ENCODE results near the gene MMP11. TPM values are rescaled to one million over a fixed set of nuclear protein-coding genes. Genes with fewer than 3 reads are reported as not detected.

Gene MMP11
- total RNA-seq, 5 donors from 2014 or later (not counting 1 experiment from before 2014, with no cell fraction given): 1.6 to 5.3 (median 2.5) TPM

- ATAC-seq (replicated peaks in 1 of 4) (no peak), DNase-seq (no peak)
- Histone ChIP-seq H3K4me1 (ENCODE audit: control insufficient read depth in 1 of 2, extremely low read depth in 1 of 2, insufficient read depth in 2 of 2, low read length in 2 of 2) (peaks cover 0 to under 1% of the 10 kb centered on the region in 2 experiments), H3K36me3 (ENCODE audit: control insufficient read depth in 2 of 2, extremely low read depth in 1 of 2, insufficient read depth in 1 of 2, low read length in 1 of 2) (no peaks in the 10 kb centered on the region), H3K27me3 (replicated peaks in 1 of 2; ENCODE audit: control insufficient read depth in 2 of 2, extremely low read depth in 1 of 2, insufficient read depth in 2 of 2, low read length in 1 of 2) (no peaks in the 10 kb centered on the region), H3K9me3 (no peaks in the 10 kb centered on the region), H3K4me3 (ENCODE audit: control insufficient read depth in 1 of 2, extremely low read depth in 1 of 2, low read length in 1 of 2) (no peak overlapping the region), H3K27ac (ENCODE audit: low read length) (no peak overlapping the region)
- ChIA-PET CTCF (interaction anchor here in 1 of 2 donors (0.7 kb wide), 2 partner anchors 10 to 247 kb away, joined by 3 to 5 read pairs; no protein-coding TSS in a partner anchor), POLR2A (interaction anchor here in 1 of 2 donors (0.7 kb wide), 1 partner anchor 15 kb away, joined by 10 read pairs; no protein-coding TSS in a partner anchor)
- Mint-ChIP-seq H3K27me3 (no peaks in the 10 kb centered on the region), H3K27ac (no peak overlapping the region), H3K36me3 (no peaks in the 10 kb centered on the region), H3K4me1 (peaks cover 0 to 10% (median 0%) of the 10 kb centered on the region in 3 donors), H3K4me3 (no peak overlapping the region), H3K9me3 (no peaks in the 10 kb centered on the region)
- 45% methylated on average over 3 of the region's 4 CpGs for WGBS (ENCODE audit: insufficient coverage)
Measured at GRCh38 chr22:23756891-23757290, 15.8 kb upstream of the MMP11 start.

GRCh38 chr22:23759566-23759965 is 13.1 kb upstream of the MMP11 start:
- POLR2A ChIA-PET: no interaction called here

GRCh38 chr22:23760056-23760455 is 12.6 kb upstream of the MMP11 start:
- ChIA-PET CTCF (no interaction called here), POLR2A (interaction anchor here in 1 of 2 donors (0.7 kb wide), 1 partner anchor 114 kb away, joined by 6 read pairs; no protein-coding TSS in a partner anchor)
- H3K4me1 ChIP-seq (ENCODE audit: control insufficient read depth in 1 of 2, extremely low read depth in 1 of 2, insufficient read depth in 2 of 2, low read length in 2 of 2): peaks cover 11 to 27% of the 10 kb centered on the region in 2 experiments
- H3K4me3 ChIP-seq (ENCODE audit: control insufficient read depth in 1 of 2, extremely low read depth in 1 of 2, low read length in 1 of 2): no peak overlapping the region
- Mint-ChIP-seq H3K27me3 (no peaks in the 10 kb centered on the region), H3K4me1 (peaks cover 18 to 31% (median 23%) of the 10 kb centered on the region in 3 donors), H3K4me3 (no peak overlapping the region), H3K36me3 (no peaks in the 10 kb centered on the region), H3K9me3 (no peaks in the 10 kb centered on the region), H3K27ac (no peak overlapping the region)
- DNase-seq (no peak), ATAC-seq (replicated peaks in 1 of 4) (no peak)
- H3K27ac ChIP-seq (ENCODE audit: low read length): no peak overlapping the region
- H3K36me3 ChIP-seq (ENCODE audit: control insufficient read depth in 2 of 2, extremely low read depth in 1 of 2, insufficient read depth in 1 of 2, low read length in 1 of 2): peaks cover 2 to 3% of the 10 kb centered on the region in 2 donors
- H3K27me3 ChIP-seq (replicated peaks in 1 of 2; ENCODE audit: control insufficient read depth in 2 of 2, extremely low read depth in 1 of 2, insufficient read depth in 2 of 2, low read length in 1 of 2): no peaks in the 10 kb centered on the region
- WGBS (ENCODE audit: insufficient coverage): 78% methylated on average over 3 of the region's 6 CpGs
- no peaks in the 10 kb centered on the region for H3K9me3 ChIP-seq

More at GRCh38 chr22:23759566-23759965, 13.1 kb upstream of the MMP11 start:
- Histone ChIP-seq H3K36me3 (ENCODE audit: control insufficient read depth in 2 of 2, extremely low read depth in 1 of 2, insufficient read depth in 1 of 2, low read length in 1 of 2) (peaks cover 0 to 3% of the 10 kb centered on the region in 2 donors), H3K27ac (ENCODE audit: low read length) (no peak overlapping the region), H3K9me3 (no peaks in the 10 kb centered on the region), H3K27me3 (replicated peaks in 1 of 2; ENCODE audit: control insufficient read depth in 2 of 2, extremely low read depth in 1 of 2, insufficient read depth in 2 of 2, low read length in 1 of 2) (no peaks in the 10 kb centered on the region), H3K4me3 (ENCODE audit: control insufficient read depth in 1 of 2, extremely low read depth in 1 of 2, low read length in 1 of 2) (no peak overlapping the region), H3K4me1 (ENCODE audit: control insufficient read depth in 1 of 2, extremely low read depth in 1 of 2, insufficient read depth in 2 of 2, low read length in 2 of 2) (peaks cover 11 to 22% of the 10 kb centered on the region in 2 experiments)
- no peak overlapping the region for H3K27ac Mint-ChIP-seq
- CTCF ChIA-PET: no interaction called here
- no peaks in the 10 kb centered on the region for H3K36me3 Mint-ChIP-seq
- peaks cover 16 to 27% (median 19%) of the 10 kb centered on the region in 3 donors for H3K4me1 Mint-ChIP-seq
- WGBS (ENCODE audit: insufficient coverage): 98% methylated on average over 4 of the region's 4 CpGs
- DNase-seq (no peak), ATAC-seq (replicated peaks in 1 of 4) (no peak)
- no peaks in the 10 kb centered on the region for H3K9me3 Mint-ChIP-seq
- H3K27me3 Mint-ChIP-seq: no peaks in the 10 kb centered on the region
- no peak overlapping the region for H3K4me3 Mint-ChIP-seq

- Mint-ChIP-seq H3K36me3 (no peaks in the 10 kb centered on the region), H3K27me3 (no peaks in the 10 kb centered on the region), H3K4me1 (peaks cover 28 to 48% (median 41%) of the 10 kb centered on the region in 3 donors), H3K4me3 (peak within 1 kb of the TSS; percentile 64 to 84 (median 71)), H3K9me3 (no peaks in the 10 kb centered on the region), H3K27ac (peak within 1 kb of the TSS; percentile 80 to 90)
- H3K27ac ChIP-seq (ENCODE audit: low read length): peak within 1 kb of the TSS; percentile 10
- peak in 5 of 35 experiments; percentile 8 to 32 (median 14) for DNase-seq
- no peaks in the 10 kb centered on the region for H3K9me3 ChIP-seq
- CTCF ChIA-PET: interaction anchor here in 1 of 2 donors (0.5 to 0.7 kb wide), 2 partner anchors 88 to 155 kb away, joined by 3 read pairs; no protein-coding TSS in a partner anchor
- POLR2A ChIA-PET: no interaction called here
- no peaks in the 10 kb centered on the region for H3K27me3 ChIP-seq (replicated peaks in 1 of 2; ENCODE audit: control insufficient read depth in 2 of 2, extremely low read depth in 1 of 2, insufficient read depth in 2 of 2, low read length in 1 of 2)
- H3K4me1 ChIP-seq (ENCODE audit: control insufficient read depth in 1 of 2, extremely low read depth in 1 of 2, insufficient read depth in 2 of 2, low read length in 2 of 2): peaks cover 15 to 51% of the 10 kb centered on the region in 2 experiments
- peak; percentile 23 to 51 (median 46) for ATAC-seq (replicated peaks in 1 of 4)
- peaks cover 2 to 3% of the 10 kb centered on the region in 2 donors for H3K36me3 ChIP-seq (ENCODE audit: control insufficient read depth in 2 of 2, extremely low read depth in 1 of 2, insufficient read depth in 1 of 2, low read length in 1 of 2)
- peak within 1 kb of the TSS; percentile 43 to 44 for H3K4me3 ChIP-seq (ENCODE audit: control insufficient read depth in 1 of 2, extremely low read depth in 1 of 2, low read length in 1 of 2)
- WGBS (ENCODE audit: insufficient coverage): 32% methylated on average over 15 of the region's 23 CpGs
Measured at GRCh38 chr22:23762842-23763578, 9.6 kb upstream of the MMP11 start, which contains the start of gene C22orf15. Gene C22orf15 (plus strand): TSS chr22:23762990. CDS start chr22:23763307, 317 bp downstream.

- ChIA-PET POLR2A (no interaction called here), CTCF (interaction anchor here in 1 of 2 donors (0.5 kb wide), 1 partner anchor 155 kb away, joined by 3 read pairs; no protein-coding TSS in a partner anchor)
- no peaks in the 10 kb centered on the region for H3K36me3 Mint-ChIP-seq
Measured at GRCh38 chr22:23763579-23763945, 9.1 kb upstream of the MMP11 start.

GRCh38 chr22:23763954-23764353 is 8.7 kb upstream of the MMP11 start:
- peak overlapping the region; percentile 63 to 90 for H3K27ac Mint-ChIP-seq
- H3K4me3 ChIP-seq (ENCODE audit: control insufficient read depth in 1 of 2, extremely low read depth in 1 of 2, low read length in 1 of 2): peak overlapping the region; percentile 43 to 44
- POLR2A ChIA-PET: no interaction called here

More at GRCh38 chr22:23763579-23763945, 9.1 kb upstream of the MMP11 start:
- H3K4me3 Mint-ChIP-seq: peak overlapping the region; percentile 64 to 84 (median 71)
- DNase-seq (peak in 19 of 35 experiments; percentile 28 to 64 (median 44)), ATAC-seq (replicated peaks in 1 of 4) (peak; percentile 52 to 67 (median 62))
- H3K4me1 Mint-ChIP-seq: peaks cover 28 to 49% (median 42%) of the 10 kb centered on the region in 3 donors
- no peaks in the 10 kb centered on the region for H3K27me3 Mint-ChIP-seq
- H3K27ac Mint-ChIP-seq: peak overlapping the region; percentile 63 to 90
- WGBS (ENCODE audit: insufficient coverage): 19% methylated on average over 15 of the region's 17 CpGs
- Histone ChIP-seq H3K9me3 (no peaks in the 10 kb centered on the region), H3K27ac (ENCODE audit: low read length) (no peak overlapping the region), H3K4me1 (ENCODE audit: control insufficient read depth in 1 of 2, extremely low read depth in 1 of 2, insufficient read depth in 2 of 2, low read length in 2 of 2) (peaks cover 18 to 57% of the 10 kb centered on the region in 2 experiments), H3K27me3 (replicated peaks in 1 of 2; ENCODE audit: control insufficient read depth in 2 of 2, extremely low read depth in 1 of 2, insufficient read depth in 2 of 2, low read length in 1 of 2) (no peaks in the 10 kb centered on the region), H3K36me3 (ENCODE audit: control insufficient read depth in 2 of 2, extremely low read depth in 1 of 2, insufficient read depth in 1 of 2, low read length in 1 of 2) (peaks cover 2 to 3% of the 10 kb centered on the region in 2 donors), H3K4me3 (ENCODE audit: control insufficient read depth in 1 of 2, extremely low read depth in 1 of 2, low read length in 1 of 2) (peak overlapping the region; percentile 43 to 44)
- H3K9me3 Mint-ChIP-seq: no peaks in the 10 kb centered on the region

More at GRCh38 chr22:23763954-23764353, 8.7 kb upstream of the MMP11 start:
- H3K9me3 Mint-ChIP-seq: no peaks in the 10 kb centered on the region
- peak overlapping the region; percentile 64 to 84 (median 71) for H3K4me3 Mint-ChIP-seq
- peaks cover 2 to 3% of the 10 kb centered on the region in 2 donors for H3K36me3 ChIP-seq (ENCODE audit: control insufficient read depth in 2 of 2, extremely low read depth in 1 of 2, insufficient read depth in 1 of 2, low read length in 1 of 2)
- no peak for ATAC-seq (replicated peaks in 1 of 4)
- no peak for DNase-seq
- H3K9me3 ChIP-seq: no peaks in the 10 kb centered on the region
- no peaks in the 10 kb centered on the region for H3K36me3 Mint-ChIP-seq
- H3K4me1 Mint-ChIP-seq: peaks cover 28 to 49% (median 42%) of the 10 kb centered on the region in 3 donors
- peaks cover 18 to 59% of the 10 kb centered on the region in 2 experiments for H3K4me1 ChIP-seq (ENCODE audit: control insufficient read depth in 1 of 2, extremely low read depth in 1 of 2, insufficient read depth in 2 of 2, low read length in 2 of 2)
- no peak overlapping the region for H3K27ac ChIP-seq (ENCODE audit: low read length)
- 66% methylated on average over 3 of the region's 7 CpGs for WGBS (ENCODE audit: insufficient coverage)
- CTCF ChIA-PET: no interaction called here
- H3K27me3 Mint-ChIP-seq: no peaks in the 10 kb centered on the region
- peaks cover 0 to 1% of the 10 kb centered on the region in 2 experiments for H3K27me3 ChIP-seq (replicated peaks in 1 of 2; ENCODE audit: control insufficient read depth in 2 of 2, extremely low read depth in 1 of 2, insufficient read depth in 2 of 2, low read length in 1 of 2)
